ENCODE results near the gene RSRC1.
"Not testable (repeated sequence)": the region's sequence is repeated elsewhere in the genome, so short reads cannot be mapped to it uniquely, and the experiment has no call there.

RSRC1 gene

GRCh38 chr3:158532099-158532734, 422.3 kb downstream of the RSRC1 start:
- peak; percentile 6 for FAIRE-seq
- no peak for DNase-seq (ENCODE audit: insufficient read length, low spot score)
- peak; percentile 66 for TF ChIP-seq CTCF (IDR thresholded peaks at IDR 0.05; ENCODE audit: insufficient read depth, missing control alignments)

GRCh38 chr3:158535918-158536317, 426.0 kb downstream of the RSRC1 start:
- DNase-seq (ENCODE audit: insufficient read length, low spot score), result no peak
- FAIRE-seq, result no peak
- TF ChIP-seq CTCF (IDR thresholded peaks at IDR 0.05; ENCODE audit: insufficient read depth, missing control alignments), result no peak

GRCh38 chr3:158539414-158540014, 429.6 kb downstream of the RSRC1 start:
- DNase-seq (ENCODE audit: insufficient read length, low spot score) (no peak), FAIRE-seq (no peak)
- TF ChIP-seq CTCF (IDR thresholded peaks at IDR 0.05; ENCODE audit: insufficient read depth, missing control alignments), result peak; percentile 60

GRCh38 chr3:158540066-158540465, 430.2 kb downstream of the RSRC1 start:
- no peak for TF ChIP-seq CTCF (IDR thresholded peaks at IDR 0.05; ENCODE audit: insufficient read depth, missing control alignments)

GRCh38 chr3:158548691-158549090, 438.8 kb downstream of the RSRC1 start:
- TF ChIP-seq CTCF (IDR thresholded peaks at IDR 0.05; ENCODE audit: insufficient read depth, missing control alignments), result no peak
- FAIRE-seq (no peak), DNase-seq (ENCODE audit: insufficient read length, low spot score) (no peak)

More at GRCh38 chr3:158540066-158540465, 430.2 kb downstream of the RSRC1 start:
- DNase-seq (ENCODE audit: insufficient read length, low spot score) (no peak), FAIRE-seq (no peak)

- not testable (repeated sequence) for FAIRE-seq; DNase-seq (ENCODE audit: insufficient read length, low spot score)
Observed at GRCh38 chr3:158549938-158550337, 440.0 kb downstream of the RSRC1 start.

GRCh38 chr3:158552124-158552523, 442.2 kb downstream of the RSRC1 start:
- TF ChIP-seq CTCF (IDR thresholded peaks at IDR 0.05; ENCODE audit: insufficient read depth, missing control alignments), result no peak
- FAIRE-seq (no peak), DNase-seq (ENCODE audit: insufficient read length, low spot score) (no peak)
